Astrocyte (in vitro differentiated cells and primary cell): ENCODE data around the gene MIB1.

ENCODE experiments used
- EZH2 ChIP-seq: IDR thresholded peaks from 2 replicates; pipeline ENCODE4 v1.6.1; 2012; ENCODE audit warnings: mild to moderate bottlenecking, low read length, inconsistent platforms; ENCODE audit not compliant: insufficient read depth
- TF ChIP-seq, protein P1 (sequence below): IDR thresholded peaks from 2 replicates; pipeline ENCODE4 v1.5.1; 2011; ENCODE audit warnings: low read depth, mild to moderate bottlenecking, inconsistent platforms, low read length, moderate library complexity; ENCODE audit not compliant: insufficient read depth

GRCh38 chr18:21823848-21824247, 83.3 kb downstream of the MIB1 start:
- TF ChIP-seq, protein P1, sequence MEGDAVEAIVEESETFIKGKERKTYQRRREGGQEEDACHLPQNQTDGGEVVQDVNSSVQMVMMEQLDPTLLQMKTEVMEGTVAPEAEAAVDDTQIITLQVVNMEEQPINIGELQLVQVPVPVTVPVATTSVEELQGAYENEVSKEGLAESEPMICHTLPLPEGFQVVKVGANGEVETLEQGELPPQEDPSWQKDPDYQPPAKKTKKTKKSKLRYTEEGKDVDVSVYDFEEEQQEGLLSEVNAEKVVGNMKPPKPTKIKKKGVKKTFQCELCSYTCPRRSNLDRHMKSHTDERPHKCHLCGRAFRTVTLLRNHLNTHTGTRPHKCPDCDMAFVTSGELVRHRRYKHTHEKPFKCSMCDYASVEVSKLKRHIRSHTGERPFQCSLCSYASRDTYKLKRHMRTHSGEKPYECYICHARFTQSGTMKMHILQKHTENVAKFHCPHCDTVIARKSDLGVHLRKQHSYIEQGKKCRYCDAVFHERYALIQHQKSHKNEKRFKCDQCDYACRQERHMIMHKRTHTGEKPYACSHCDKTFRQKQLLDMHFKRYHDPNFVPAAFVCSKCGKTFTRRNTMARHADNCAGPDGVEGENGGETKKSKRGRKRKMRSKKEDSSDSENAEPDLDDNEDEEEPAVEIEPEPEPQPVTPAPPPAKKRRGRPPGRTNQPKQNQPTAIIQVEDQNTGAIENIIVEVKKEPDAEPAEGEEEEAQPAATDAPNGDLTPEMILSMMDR = no peak
- no peak for TF ChIP-seq EZH2
